HG02759 (cell line): Measurements from ENCODE around the gene DNAH11.

ENCODE experiments used
- ATAC-seq: cut with Tn5 transposase; IDR thresholded peaks from one replicate; pipeline ENCODE4 v1.9.1; 2021; ENCODE audit warnings: mild to moderate bottlenecking, moderate library complexity; ENCODE audit not compliant: unreplicated experiment

Gene DNAH11

GRCh38 chr7:21948364-21948763 is 405.5 kb downstream of the DNAH11 start:
- ATAC-seq, result no peak

DNA sequence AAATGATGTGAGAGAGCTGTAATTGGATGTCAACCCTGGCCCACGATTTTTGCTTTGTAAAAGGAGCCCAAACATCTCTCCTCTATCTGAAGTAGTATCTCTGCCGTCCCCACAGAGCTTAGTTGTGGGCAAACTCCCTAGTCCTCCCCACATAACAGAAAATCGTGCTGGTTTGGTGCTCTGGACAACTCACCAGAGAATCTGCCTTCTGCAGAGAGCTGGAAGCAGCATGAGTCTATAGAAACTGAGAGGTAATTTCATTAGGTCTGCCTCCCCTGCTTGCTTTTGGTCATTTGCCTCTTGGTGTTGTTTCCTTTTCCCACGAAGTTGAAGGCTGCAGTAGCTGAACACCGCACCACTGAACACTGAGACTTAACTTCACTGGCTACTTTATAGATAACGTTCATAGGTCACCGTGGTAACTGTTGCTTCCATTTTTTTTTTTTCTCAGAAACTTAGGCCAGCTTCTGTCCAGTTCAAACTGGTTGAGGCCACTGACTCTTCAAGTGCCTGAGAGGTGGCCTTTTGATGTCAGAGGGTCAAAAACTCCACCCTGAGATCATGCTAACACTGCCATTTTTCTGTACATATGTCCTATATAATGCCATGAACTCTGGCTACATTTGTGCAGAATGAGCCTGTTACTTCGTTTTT is 406.2 kb downstream of the DNAH11 start:
- ATAC-seq, result no peak
